Natural killer cell (primary cell): ENCODE results near the gene KRT74. TPM values are rescaled to one million over a fixed set of nuclear protein-coding genes. Genes with fewer than 3 reads are reported as not detected.

ENCODE experiments used
- ATAC-seq, 3 donors: fragments of 150-1000 bp in 2 of 3; fragments of 200-7000 bp in 1 of 3; cut with Tn5 transposase; 1 replicate in 1 of 3; 2 replicates in 2 of 3; pipeline ENCODE4 v1.10.0; 2021; ENCODE audit warnings: mild to moderate bottlenecking in 2 of 3, moderate library complexity in 2 of 3
- DNase-seq, 2 donors: peaks; one replicate each; pipeline versions ENCODE4 v3.0.0 to v3.0.0-alpha.2; 2013 to 2021; ENCODE audit warnings: mixed read lengths in 1 of 2
- H3K27ac ChIP-seq: one replicate; pipeline ENCODE4 v1.5.1; 2013; ENCODE audit warnings: mild to moderate bottlenecking, low read length
- H3K27me3 ChIP-seq: one replicate; pipeline ENCODE4 v1.6.1; 2013; ENCODE audit warnings: low read length; ENCODE audit not compliant: control insufficient read depth, insufficient read depth
- H3K36me3 ChIP-seq: one replicate; pipeline ENCODE4 v1.6.1; 2013; ENCODE audit warnings: low read length; ENCODE audit not compliant: control insufficient read depth, insufficient read depth
- H3K4me1 ChIP-seq: one replicate; pipeline ENCODE4 v1.6.1; 2013; ENCODE audit warnings: low read length; ENCODE audit not compliant: control insufficient read depth, insufficient read depth
- H3K4me3 ChIP-seq: one replicate; pipeline ENCODE4 v1.5.1; 2013; ENCODE audit warnings: low read length
- H3K9me3 ChIP-seq: one replicate; pipeline ENCODE4 v1.6.1; 2013; ENCODE audit warnings: low read length; ENCODE audit not compliant: control insufficient read depth, insufficient read depth
- H3K27ac Mint-ChIP-seq, 2 donors: one replicate each; pipeline ENCODE4 v1.8.0; 2022; ENCODE audit warnings: mild to moderate bottlenecking in 2 of 2, mixed read lengths in 2 of 2, moderate library complexity in 1 of 2
- H3K27me3 Mint-ChIP-seq, 2 donors: one replicate each; pipeline ENCODE4 v1.8.0; 2022; ENCODE audit warnings: low read depth in 2 of 2, mixed read lengths in 2 of 2
- H3K36me3 Mint-ChIP-seq: one replicate; pipeline ENCODE4 v1.8.0; 2022; ENCODE audit warnings: mixed read lengths
- H3K4me1 Mint-ChIP-seq, 2 donors: one replicate each; pipeline ENCODE4 v1.8.0; 2022; ENCODE audit warnings: mixed read lengths in 2 of 2
- H3K4me3 Mint-ChIP-seq: one replicate; pipeline ENCODE4 v1.8.0; 2022; ENCODE audit warnings: mild to moderate bottlenecking, moderate library complexity, mixed read lengths
- H3K9me3 Mint-ChIP-seq, 2 donors: one replicate each; pipeline ENCODE4 v1.8.0; 2022; ENCODE audit warnings: mixed read lengths in 2 of 2
- CTCF ChIP-seq: fragments of 200-600 bp; IDR thresholded peaks from one replicate; pipeline ENCODE4 v1.8.0; 2022; ENCODE audit warnings: antibody characterized with exemption
- WGBS: methylation state at CpG from one replicate; pipeline ENCODE4 v1.1.7; 2013; ENCODE audit warnings: missing lambda C conversion rate; ENCODE audit not compliant: insufficient coverage; 5-methylcytosine and 5-hydroxymethylcytosine counted together
- intact Hi-C: fragments of 100-400 bp; cut with micrococcal nuclease; formaldehyde crosslinking; loops from one replicate; pipeline ENCODE4 v1.14.2; 2022
- total RNA-seq, 4 donors: library from RNA; stranded (reverse); fragments of 120-200 nt in 1 of 4; gene quantifications; one replicate each; pipeline versions ENCODE4 v1.2.3 to v1.2.4, GENCODE V29; 2013 to 2022

Gene KRT74
- total RNA-seq, 3 donors from 2014 or later (not counting 1 experiment from before 2014, with no cell fraction given) = 0.38 to 1.2 (median 0.38) TPM

GRCh38 chr12:52532636-52533035, 41.0 kb downstream of the KRT74 start:
- no peak for DNase-seq

GRCh38 chr12:52531566-52532300, 41.9 kb downstream of the KRT74 start:
- 68% methylated on average over 17 of the region's 18 CpGs for WGBS
- Histone ChIP-seq H3K27me3 (no peaks in the 10 kb centered on the region), H3K9me3 (no peaks in the 10 kb centered on the region), H3K36me3 (no peaks in the 10 kb centered on the region), H3K4me3 (no peak overlapping the region), H3K27ac (no peak overlapping the region), H3K4me1 (peaks cover 13% of the 10 kb centered on the region)
- peaks cover 26 to 35% of the 10 kb centered on the region in 2 donors for H3K4me1 Mint-ChIP-seq
- TF ChIP-seq CTCF = no peak
- H3K36me3 Mint-ChIP-seq = no peaks in the 10 kb centered on the region
- ATAC-seq (no peak), DNase-seq (no peak)
- no peak overlapping the region for H3K27ac Mint-ChIP-seq
- no peak overlapping the region for H3K4me3 Mint-ChIP-seq
- H3K27me3 Mint-ChIP-seq = peaks cover 3 to 10% of the 10 kb centered on the region in 2 donors
- intact Hi-C loops = no loop called here
- no peaks in the 10 kb centered on the region for H3K9me3 Mint-ChIP-seq

More at GRCh38 chr12:52532636-52533035, 41.0 kb downstream of the KRT74 start:
- Histone ChIP-seq H3K27me3 (no peaks in the 10 kb centered on the region), H3K27ac (no peak overlapping the region), H3K9me3 (no peaks in the 10 kb centered on the region), H3K4me1 (peaks cover 4% of the 10 kb centered on the region), H3K36me3 (no peaks in the 10 kb centered on the region), H3K4me3 (no peak overlapping the region)
- Mint-ChIP-seq H3K9me3 (no peaks in the 10 kb centered on the region), H3K27ac (peak overlapping the region in 1 of 2 donors; percentile 49), H3K4me3 (no peak overlapping the region), H3K27me3 (peaks cover 8 to 10% of the 10 kb centered on the region in 2 donors), H3K4me1 (peaks cover 20 to 26% of the 10 kb centered on the region in 2 donors), H3K36me3 (no peaks in the 10 kb centered on the region)
- intact Hi-C loops = no loop called here
- 62% methylated on average over 3 of the region's 4 CpGs for WGBS
- no peak for ATAC-seq
- TF ChIP-seq CTCF = no peak

GRCh38 chr12:52530905-52531304, 42.7 kb downstream of the KRT74 start:
- Mint-ChIP-seq H3K4me3 (no peak overlapping the region), H3K4me1 (peaks cover 31 to 43% of the 10 kb centered on the region in 2 donors), H3K27ac (no peak overlapping the region), H3K27me3 (peaks cover 3 to 10% of the 10 kb centered on the region in 2 donors), H3K9me3 (no peaks in the 10 kb centered on the region), H3K36me3 (no peaks in the 10 kb centered on the region)
- intact Hi-C loops = no loop called here
- Histone ChIP-seq H3K9me3 (no peaks in the 10 kb centered on the region), H3K4me3 (no peak overlapping the region), H3K27ac (no peak overlapping the region), H3K4me1 (peaks cover 21% of the 10 kb centered on the region), H3K27me3 (no peaks in the 10 kb centered on the region), H3K36me3 (no peaks in the 10 kb centered on the region)
- no peak for ATAC-seq
- WGBS = 50% methylated on average over 1 of the region's 2 CpGs
- no peak for DNase-seq
- no peak for TF ChIP-seq CTCF

- H3K36me3 Mint-ChIP-seq = no peaks in the 10 kb centered on the region
- Histone ChIP-seq H3K4me3 (no peak overlapping the region), H3K27ac (no peak overlapping the region), H3K4me1 (peaks cover 26% of the 10 kb centered on the region), H3K9me3 (no peaks in the 10 kb centered on the region), H3K36me3 (no peaks in the 10 kb centered on the region), H3K27me3 (no peaks in the 10 kb centered on the region)
- no peak for ATAC-seq
- WGBS = 71% methylated on average over 2 of the region's 2 CpGs
- no peak for TF ChIP-seq CTCF
- no peak for DNase-seq
- no peak overlapping the region for H3K4me3 Mint-ChIP-seq
- H3K9me3 Mint-ChIP-seq = no peaks in the 10 kb centered on the region
- H3K27ac Mint-ChIP-seq = no peak overlapping the region
- intact Hi-C loops = no loop called here
- peaks cover 35 to 48% of the 10 kb centered on the region in 2 donors for H3K4me1 Mint-ChIP-seq
- H3K27me3 Mint-ChIP-seq = peaks cover 3 to 10% of the 10 kb centered on the region in 2 donors
Measured at GRCh38 chr12:52530366-52530765, 43.3 kb downstream of the KRT74 start.
